ENCODE data around the gene COL9A1.
"Not testable (repeated sequence)": the region's sequence is repeated elsewhere in the genome, so short reads cannot be mapped to it uniquely, and the experiment has no call there.

Gene COL9A1

DNA sequence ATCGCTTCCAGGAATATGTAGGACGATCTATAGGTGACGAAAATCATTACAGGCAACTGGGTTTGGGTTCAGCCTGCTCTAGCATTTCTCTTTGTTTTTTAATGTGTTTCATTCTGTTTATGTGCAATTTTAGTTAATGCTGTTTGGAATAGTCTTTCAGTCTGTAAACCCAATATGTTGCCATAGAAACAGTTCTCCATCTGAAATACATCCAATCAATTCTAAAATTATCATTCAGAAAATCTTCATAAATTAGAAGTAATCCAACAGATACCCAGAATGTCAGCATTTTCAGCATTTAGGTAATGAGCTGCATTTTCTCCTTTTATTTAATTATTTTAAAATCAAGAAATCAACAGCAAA, 34.8 kb upstream of the COL9A1 start:
- no CpG with 5 or more reads among the region's 3 CpGs for WGBS (ENCODE audit: extremely low coverage, insufficient coverage, low lambda C conversion rate)
- no peaks in the 10 kb centered on the region for H3K79me1 ChIP-seq (ENCODE audit: low read length)
- no peak for DNase-seq

DNA sequence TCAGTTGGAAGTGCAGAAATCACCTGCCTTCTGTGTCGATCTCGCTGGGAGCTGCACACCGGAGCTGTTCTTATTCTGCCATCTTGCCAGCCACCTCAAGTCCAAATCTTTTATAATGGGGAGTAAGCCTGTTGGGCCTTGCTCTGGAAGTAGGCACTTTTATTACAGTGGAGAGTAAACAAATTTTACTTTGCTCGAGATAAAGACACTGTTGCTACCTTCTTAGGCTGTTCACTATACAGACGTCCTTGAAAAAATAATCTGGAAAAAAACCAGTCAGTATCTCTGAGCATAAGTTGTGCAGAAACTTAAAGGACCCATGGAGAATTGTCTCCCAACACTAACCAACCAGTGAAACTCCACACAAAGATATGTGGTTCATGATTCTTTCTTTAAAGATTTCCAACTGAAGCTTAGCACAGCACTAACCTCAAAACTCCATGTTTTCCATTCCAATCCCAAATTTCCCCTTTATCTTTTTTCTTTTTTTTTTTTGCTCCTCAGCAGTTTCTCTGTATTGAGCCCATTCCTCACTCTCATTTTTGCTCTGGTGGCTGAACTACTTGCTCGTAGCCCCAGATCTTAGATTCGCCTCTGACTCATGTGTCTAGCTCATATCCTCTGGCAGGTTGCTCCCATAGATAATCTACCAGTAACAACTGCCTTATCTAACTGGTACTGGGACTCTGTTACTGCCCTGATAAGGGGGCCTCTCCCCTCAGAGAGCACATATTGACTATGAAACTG, 34.3 kb upstream of the COL9A1 start:
- no peak overlapping the region for H3K4ac ChIP-seq (ENCODE audit: low read depth, low read length)
- no CpG with 5 or more reads among the region's 7 CpGs for WGBS (ENCODE audit: extremely low coverage, insufficient coverage, low lambda C conversion rate)

More for the DNA sequence above, 34.8 kb upstream of the COL9A1 start:
- H3K4me2 ChIP-seq (ENCODE audit: low read length): no peak overlapping the region
- H4K8ac ChIP-seq (ENCODE audit: low read depth, low read length): no peak overlapping the region
- H2BK5ac ChIP-seq (ENCODE audit: low read length): no peak overlapping the region
- H3K4ac ChIP-seq (ENCODE audit: low read depth, low read length): no peak overlapping the region
- no peak overlapping the region for H3K27ac ChIP-seq (ENCODE audit: low read depth, low read length)
- H3K79me2 ChIP-seq (ENCODE audit: control insufficient read depth, insufficient read depth, low read length): no peaks in the 10 kb centered on the region
- H3K9ac ChIP-seq (ENCODE audit: low read length): no peak overlapping the region
- H2BK120ac ChIP-seq (ENCODE audit: low read depth, low read length): no peak overlapping the region
- H3K36me3 ChIP-seq (ENCODE audit: control insufficient read depth, insufficient read depth, low read length): no peaks in the 10 kb centered on the region
- H2AK5ac ChIP-seq (ENCODE audit: low read length): no peak overlapping the region
- H3K4me3 ChIP-seq (ENCODE audit: low read length): no peak overlapping the region
- no peak overlapping the region for H3K56ac ChIP-seq (ENCODE audit: low read length)
- no peak overlapping the region for H2BK15ac ChIP-seq (replicated peaks; ENCODE audit: low read depth)
- no peak overlapping the region for H3K23ac ChIP-seq (ENCODE audit: low read length)
- no peaks in the 10 kb centered on the region for H3K4me1 ChIP-seq (ENCODE audit: control insufficient read depth, low read depth, low read length)
- no peak overlapping the region for H3K18ac ChIP-seq (ENCODE audit: low read length)
- H4K5ac ChIP-seq (ENCODE audit: low read length): no peak overlapping the region
- H3K27me3 ChIP-seq (ENCODE audit: insufficient read depth, low read length, poor library complexity): no peaks in the 10 kb centered on the region

DNA sequence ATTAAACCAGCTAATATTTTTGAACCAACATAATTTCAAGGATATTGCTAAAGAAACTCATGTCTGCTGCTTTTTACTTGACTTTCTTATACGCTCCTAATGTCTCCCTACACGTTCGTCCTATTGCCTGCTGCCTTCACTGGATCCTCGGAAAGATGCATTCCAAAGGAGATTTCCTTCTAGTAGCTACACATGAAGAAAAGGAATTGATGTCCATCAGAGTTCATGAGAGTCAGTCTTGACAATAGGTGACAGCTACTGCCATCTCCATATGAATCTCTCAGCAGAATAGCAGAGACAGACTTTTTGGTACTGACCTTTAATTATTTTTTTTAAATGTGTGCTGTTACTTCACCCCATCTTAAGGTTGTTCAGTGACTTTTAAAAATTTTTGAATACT, 24.2 kb upstream of the COL9A1 start:
- no peak overlapping the region for H3K4me3 ChIP-seq (ENCODE audit: low read length)
- H3K4me2 ChIP-seq (ENCODE audit: low read length): no peak overlapping the region
- no peak overlapping the region for H3K27ac ChIP-seq (ENCODE audit: low read depth, low read length)
- H3K36me3 ChIP-seq (ENCODE audit: control insufficient read depth, insufficient read depth, low read length): no peaks in the 10 kb centered on the region
- no peaks in the 10 kb centered on the region for H3K79me1 ChIP-seq (ENCODE audit: low read length)
- no peak overlapping the region for H4K5ac ChIP-seq (ENCODE audit: low read length)
- H3K27me3 ChIP-seq (ENCODE audit: insufficient read depth, low read length, poor library complexity): no peaks in the 10 kb centered on the region
- H4K8ac ChIP-seq (ENCODE audit: low read depth, low read length): no peak overlapping the region
- no peaks in the 10 kb centered on the region for H3K4me1 ChIP-seq (ENCODE audit: control insufficient read depth, low read depth, low read length)
- no peak for DNase-seq
- H2BK5ac ChIP-seq (ENCODE audit: low read length): no peak overlapping the region
- H3K79me2 ChIP-seq (ENCODE audit: control insufficient read depth, insufficient read depth, low read length): no peaks in the 10 kb centered on the region
- no peak overlapping the region for H2AK5ac ChIP-seq (ENCODE audit: low read length)
- H3K4ac ChIP-seq (ENCODE audit: low read depth, low read length): no peak overlapping the region
- H3K18ac ChIP-seq (ENCODE audit: low read length): no peak overlapping the region
- WGBS (ENCODE audit: extremely low coverage, insufficient coverage, low lambda C conversion rate): no CpG with 5 or more reads among the region's 4 CpGs
- H3K23ac ChIP-seq (ENCODE audit: low read length): no peak overlapping the region
- no peak overlapping the region for H2BK120ac ChIP-seq (ENCODE audit: low read depth, low read length)
- H2BK15ac ChIP-seq (replicated peaks; ENCODE audit: low read depth): no peak overlapping the region
- H3K56ac ChIP-seq (ENCODE audit: low read length): no peak overlapping the region
- no peak overlapping the region for H3K9ac ChIP-seq (ENCODE audit: low read length)

More for the DNA sequence above, 34.3 kb upstream of the COL9A1 start:
- H3K79me1 ChIP-seq (ENCODE audit: low read length): no peaks in the 10 kb centered on the region
- H2AK5ac ChIP-seq (ENCODE audit: low read length): no peak overlapping the region
- H3K9ac ChIP-seq (ENCODE audit: low read length): no peak overlapping the region
- H4K5ac ChIP-seq (ENCODE audit: low read length): no peak overlapping the region
- DNase-seq: peak; percentile 49
- H2BK120ac ChIP-seq (ENCODE audit: low read depth, low read length): no peak overlapping the region
- no peak overlapping the region for H2BK15ac ChIP-seq (replicated peaks; ENCODE audit: low read depth)
- H3K27me3 ChIP-seq (ENCODE audit: insufficient read depth, low read length, poor library complexity): no peaks in the 10 kb centered on the region
- no peaks in the 10 kb centered on the region for H3K4me1 ChIP-seq (ENCODE audit: control insufficient read depth, low read depth, low read length)
- H3K4me3 ChIP-seq (ENCODE audit: low read length): no peak overlapping the region
- no peak overlapping the region for H3K23ac ChIP-seq (ENCODE audit: low read length)
- no peak overlapping the region for H3K18ac ChIP-seq (ENCODE audit: low read length)
- H4K8ac ChIP-seq (ENCODE audit: low read depth, low read length): no peak overlapping the region
- no peak overlapping the region for H2BK5ac ChIP-seq (ENCODE audit: low read length)
- H3K36me3 ChIP-seq (ENCODE audit: control insufficient read depth, insufficient read depth, low read length): no peaks in the 10 kb centered on the region
- no peak overlapping the region for H3K27ac ChIP-seq (ENCODE audit: low read depth, low read length)
- no peaks in the 10 kb centered on the region for H3K79me2 ChIP-seq (ENCODE audit: control insufficient read depth, insufficient read depth, low read length)
- no peak overlapping the region for H3K56ac ChIP-seq (ENCODE audit: low read length)
- H3K4me2 ChIP-seq (ENCODE audit: low read length): no peak overlapping the region

- no peak overlapping the region for H3K23ac ChIP-seq (ENCODE audit: low read length)
- H3K4ac ChIP-seq (ENCODE audit: low read depth, low read length): no peak overlapping the region
- no peak overlapping the region for H3K56ac ChIP-seq (ENCODE audit: low read length)
- H3K4me3 ChIP-seq (ENCODE audit: low read length): no peak overlapping the region
- no peaks in the 10 kb centered on the region for H3K4me1 ChIP-seq (ENCODE audit: control insufficient read depth, low read depth, low read length)
- no peak overlapping the region for H3K27ac ChIP-seq (ENCODE audit: low read depth, low read length)
- H2BK5ac ChIP-seq (ENCODE audit: low read length): no peak overlapping the region
- no peak overlapping the region for H4K8ac ChIP-seq (ENCODE audit: low read depth, low read length)
- H3K27me3 ChIP-seq (ENCODE audit: insufficient read depth, low read length, poor library complexity): no peaks in the 10 kb centered on the region
- no peaks in the 10 kb centered on the region for H3K79me1 ChIP-seq (ENCODE audit: low read length)
- H3K18ac ChIP-seq (ENCODE audit: low read length): no peak overlapping the region
- no peak overlapping the region for H3K4me2 ChIP-seq (ENCODE audit: low read length)
- H3K9ac ChIP-seq (ENCODE audit: low read length): no peak overlapping the region
- no peak overlapping the region for H2BK15ac ChIP-seq (replicated peaks; ENCODE audit: low read depth)
- H2AK5ac ChIP-seq (ENCODE audit: low read length): no peak overlapping the region
- DNase-seq: no peak
- H2BK120ac ChIP-seq (ENCODE audit: low read depth, low read length): no peak overlapping the region
- H3K36me3 ChIP-seq (ENCODE audit: control insufficient read depth, insufficient read depth, low read length): no peaks in the 10 kb centered on the region
- H3K79me2 ChIP-seq (ENCODE audit: control insufficient read depth, insufficient read depth, low read length): no peaks in the 10 kb centered on the region
- no peak overlapping the region for H4K5ac ChIP-seq (ENCODE audit: low read length)
These were observed 22.1 kb upstream of the COL9A1 start for GRCh38 chr6:70325009-70325408.

DNA sequence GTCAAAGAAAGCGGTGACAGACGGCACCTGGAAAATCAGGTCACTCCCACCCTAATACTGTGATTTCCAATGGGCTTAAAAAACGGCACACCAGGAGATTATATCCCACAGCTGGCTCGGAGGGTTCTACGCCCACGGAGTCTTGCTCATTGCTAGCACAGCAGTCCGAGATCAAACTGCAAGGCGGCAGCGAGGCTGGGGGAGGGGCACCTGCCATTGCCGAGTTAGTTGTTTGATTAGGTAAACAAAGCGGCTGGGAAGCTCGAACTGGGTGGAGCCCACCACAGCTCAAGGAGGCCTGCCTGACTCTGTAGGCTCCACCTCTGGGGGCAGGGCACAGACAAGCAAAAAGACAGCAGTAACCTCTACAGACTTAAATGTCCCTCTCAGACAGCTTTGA, 14.9 kb upstream of the COL9A1 start:
- not testable (repeated sequence) for H3K9ac ChIP-seq (ENCODE audit: low read length); H2BK15ac ChIP-seq (replicated peaks; ENCODE audit: low read depth); H3K79me2 ChIP-seq (ENCODE audit: control insufficient read depth, insufficient read depth, low read length); H3K27ac ChIP-seq (ENCODE audit: low read depth, low read length); H4K5ac ChIP-seq (ENCODE audit: low read length); H3K4ac ChIP-seq (ENCODE audit: low read depth, low read length); H3K27me3 ChIP-seq (ENCODE audit: insufficient read depth, low read length, poor library complexity); H2BK5ac ChIP-seq (ENCODE audit: low read length); H2AK5ac ChIP-seq (ENCODE audit: low read length); H4K8ac ChIP-seq (ENCODE audit: low read depth, low read length); H3K4me2 ChIP-seq (ENCODE audit: low read length); H3K79me1 ChIP-seq (ENCODE audit: low read length); DNase-seq; H2BK120ac ChIP-seq (ENCODE audit: low read depth, low read length); H3K23ac ChIP-seq (ENCODE audit: low read length); H3K4me1 ChIP-seq (ENCODE audit: control insufficient read depth, low read depth, low read length); H3K4me3 ChIP-seq (ENCODE audit: low read length); H3K56ac ChIP-seq (ENCODE audit: low read length); H3K36me3 ChIP-seq (ENCODE audit: control insufficient read depth, insufficient read depth, low read length); H3K18ac ChIP-seq (ENCODE audit: low read length)
- no CpG with 5 or more reads among the region's 12 CpGs for WGBS (ENCODE audit: extremely low coverage, insufficient coverage, low lambda C conversion rate)

DNA sequence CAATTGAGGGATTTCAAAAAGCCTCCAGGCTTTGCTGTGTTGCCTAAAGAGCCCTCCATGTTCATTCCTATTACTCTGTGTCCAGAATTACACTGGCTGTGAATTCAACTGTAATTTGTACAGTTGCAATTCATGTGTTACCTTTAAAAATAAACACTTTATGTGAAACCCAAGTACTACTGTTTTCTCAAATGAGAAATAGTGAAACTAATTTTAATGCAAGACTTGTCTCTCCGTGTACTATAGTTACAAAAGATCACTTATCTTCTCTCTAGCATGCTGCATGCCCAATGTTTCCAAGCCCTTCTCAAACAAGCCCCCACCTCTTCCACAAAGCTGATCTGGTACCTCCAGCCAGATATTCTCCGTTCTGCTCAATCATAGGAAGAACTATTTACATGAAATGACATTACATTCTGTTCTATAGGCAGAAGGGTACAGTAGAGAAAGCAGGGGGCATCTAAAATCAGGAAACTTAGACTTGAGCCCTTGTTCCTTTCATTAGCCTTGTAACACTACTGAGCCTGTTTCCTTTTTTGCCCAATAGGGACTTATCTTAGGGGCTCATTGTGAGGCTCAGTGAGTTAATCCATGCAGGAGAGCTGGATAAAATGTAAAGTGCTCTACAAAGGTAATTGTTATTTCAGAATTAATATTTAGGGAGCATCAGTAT, 12.3 kb upstream of the COL9A1 start:
- no peak overlapping the region for H2BK5ac ChIP-seq (ENCODE audit: low read length)
- no peaks in the 10 kb centered on the region for H3K36me3 ChIP-seq (ENCODE audit: control insufficient read depth, insufficient read depth, low read length)
- H3K4ac ChIP-seq (ENCODE audit: low read depth, low read length): no peak overlapping the region
- H3K79me1 ChIP-seq (ENCODE audit: low read length): no peaks in the 10 kb centered on the region
- no peak overlapping the region for H4K5ac ChIP-seq (ENCODE audit: low read length)
- H4K8ac ChIP-seq (ENCODE audit: low read depth, low read length): no peak overlapping the region
- H3K4me1 ChIP-seq (ENCODE audit: control insufficient read depth, low read depth, low read length): no peaks in the 10 kb centered on the region
- no peaks in the 10 kb centered on the region for H3K79me2 ChIP-seq (ENCODE audit: control insufficient read depth, insufficient read depth, low read length)
- WGBS (ENCODE audit: extremely low coverage, insufficient coverage, low lambda C conversion rate): no CpG with 5 or more reads among the region's 2 CpGs
- no peak overlapping the region for H3K18ac ChIP-seq (ENCODE audit: low read length)
- no peak overlapping the region for H3K4me3 ChIP-seq (ENCODE audit: low read length)
- no peak overlapping the region for H3K9ac ChIP-seq (ENCODE audit: low read length)
- no peak overlapping the region for H2AK5ac ChIP-seq (ENCODE audit: low read length)
- H3K27me3 ChIP-seq (ENCODE audit: insufficient read depth, low read length, poor library complexity): no peaks in the 10 kb centered on the region
- no peak overlapping the region for H2BK15ac ChIP-seq (replicated peaks; ENCODE audit: low read depth)
- H3K27ac ChIP-seq (ENCODE audit: low read depth, low read length): no peak overlapping the region
- H3K23ac ChIP-seq (ENCODE audit: low read length): no peak overlapping the region
- H2BK120ac ChIP-seq (ENCODE audit: low read depth, low read length): no peak overlapping the region
- H3K4me2 ChIP-seq (ENCODE audit: low read length): no peak overlapping the region
- DNase-seq: no peak
- H3K56ac ChIP-seq (ENCODE audit: low read length): no peak overlapping the region

Measured in mesendoderm (in vitro differentiated cells).